ENCODE measurements around the gene GARNL3.

The GARNL3 gene

GRCh38 chr9:127345566-127345965 lies 81.0 kb downstream of the GARNL3 start:
- no peak for TF ChIP-seq CTCF (IDR thresholded peaks at IDR 0.05; ENCODE audit: insufficient read depth, low read depth, low read length, missing control alignments)

GRCh38 chr9:127346584-127346983 lies 82.0 kb downstream of the GARNL3 start:
- no peak for DNase-seq (ENCODE audit: low read depth)
- no peak overlapping the region for H3K4me3 ChIP-seq (ENCODE audit: low read depth, low read length)
- no peak for TF ChIP-seq CTCF (IDR thresholded peaks at IDR 0.05; ENCODE audit: insufficient read depth, low read depth, low read length, missing control alignments)

More at GRCh38 chr9:127345566-127345965, 81.0 kb downstream of the GARNL3 start:
- no peak overlapping the region for H3K4me3 ChIP-seq (ENCODE audit: low read depth, low read length)
- no peak for DNase-seq (ENCODE audit: low read depth)

GRCh38 chr9:127347831-127348776 lies 83.5 kb downstream of the GARNL3 start:
- no peak overlapping the region for H3K4me3 ChIP-seq (ENCODE audit: low read depth, low read length)
- peak; percentile 16 for TF ChIP-seq CTCF (IDR thresholded peaks at IDR 0.05; ENCODE audit: insufficient read depth, low read depth, low read length, missing control alignments)
- peak; percentile 20 for DNase-seq (ENCODE audit: low read depth)

GRCh38 chr9:127349483-127350113 lies 85.0 kb downstream of the GARNL3 start:
- DNase-seq (ENCODE audit: low read depth): no peak
- no peak for TF ChIP-seq CTCF (IDR thresholded peaks at IDR 0.05; ENCODE audit: insufficient read depth, low read depth, low read length, missing control alignments)
- H3K4me3 ChIP-seq (ENCODE audit: low read depth, low read length): no peak overlapping the region

- DNase-seq (ENCODE audit: low read depth): no peak
- no peak for TF ChIP-seq CTCF (IDR thresholded peaks at IDR 0.05; ENCODE audit: insufficient read depth, low read depth, low read length, missing control alignments)
- H3K4me3 ChIP-seq (ENCODE audit: low read depth, low read length): no peak overlapping the region
Measured at GRCh38 chr9:127351182-127352166, 86.9 kb downstream of the GARNL3 start.

- no peak for DNase-seq (ENCODE audit: low read depth)
- H3K4me3 ChIP-seq (ENCODE audit: low read depth, low read length): no peak overlapping the region
- TF ChIP-seq CTCF (IDR thresholded peaks at IDR 0.05; ENCODE audit: insufficient read depth, low read depth, low read length, missing control alignments): no peak
Measured at GRCh38 chr9:127353882-127354281, 89.3 kb downstream of the GARNL3 start.

All from GM12865 (cell line).